HG02981 (cell line): Measurements from ENCODE around the gene PIP5K1A.
"Not testable (repeated sequence)": the region's sequence is repeated elsewhere in the genome, so short reads cannot be mapped to it uniquely, and the experiment has no call there.

Experiments used
- ATAC-seq: cut with Tn5 transposase; IDR thresholded peaks from one replicate; pipeline ENCODE4 v1.9.1; 2021; ENCODE audit warnings: mild to moderate bottlenecking, moderate library complexity; ENCODE audit not compliant: unreplicated experiment

Gene PIP5K1A

GRCh38 chr1:151198254-151199127, at the start of gene PIP5K1A:
TSS of gene PIP5K1A (plus strand) at chr1:151198552. CDS start at chr1:151198997, 445 bp downstream.
- ATAC-seq: peak; percentile 82

- peak; percentile 62 for ATAC-seq
Observed at GRCh38 chr1:151156515-151156819, 41.9 kb upstream of the PIP5K1A start, which contains the start of gene TNFAIP8L2. TSS of gene TNFAIP8L2 (plus strand) at chr1:151156649. CDS start at chr1:151158698, 2,049 bp downstream.

GRCh38 chr1:151157067-151157531, 41.3 kb upstream of the PIP5K1A start:
- ATAC-seq: no peak

GRCh38 chr1:151158326-151158725, 40.0 kb upstream of the PIP5K1A start:
- no peak for ATAC-seq

GRCh38 chr1:151158751-151159251, 39.6 kb upstream of the PIP5K1A start:
- ATAC-seq: no peak

- ATAC-seq: no peak
Observed at GRCh38 chr1:151159373-151159772, 39.0 kb upstream of the PIP5K1A start.

GRCh38 chr1:151164732-151165280, 33.5 kb upstream of the PIP5K1A start:
- no peak for ATAC-seq

GRCh38 chr1:151165281-151165737, 33.0 kb upstream of the PIP5K1A start:
- ATAC-seq: peak; percentile 3

- peak; percentile 88 for ATAC-seq
Observed at GRCh38 chr1:151165738-151166504, 32.4 kb upstream of the PIP5K1A start, which contains the start of the genes LYSMD1 and SCNM1. TSS of gene LYSMD1 (minus strand) at chr1:151165902. CDS start at chr1:151165258, 644 bp downstream. TSS of gene SCNM1 (plus strand) at chr1:151166144. CDS start at chr1:151166153, 9 bp downstream.

GRCh38 chr1:151166505-151166956, 31.8 kb upstream of the PIP5K1A start:
- ATAC-seq: no peak

- no peak for ATAC-seq
Observed at GRCh38 chr1:151167116-151167515, 31.2 kb upstream of the PIP5K1A start.

- ATAC-seq: no peak
Observed at GRCh38 chr1:151171190-151171589, 27.2 kb upstream of the PIP5K1A start.

- ATAC-seq: no peak
Observed at GRCh38 chr1:151175041-151175741, 23.2 kb upstream of the PIP5K1A start.

- ATAC-seq: no peak
Observed at GRCh38 chr1:151175863-151176262, 22.5 kb upstream of the PIP5K1A start, which contains the start of gene TMOD4. TSS of gene TMOD4 (minus strand) at chr1:151175981. CDS start at chr1:151174875, 1,106 bp downstream.

- no peak for ATAC-seq
Observed at GRCh38 chr1:151176514-151177045, 21.8 kb upstream of the PIP5K1A start.

- no peak for ATAC-seq
Observed at GRCh38 chr1:151184211-151184610, 14.1 kb upstream of the PIP5K1A start.

GRCh38 chr1:151187205-151187604, 11.1 kb upstream of the PIP5K1A start:
- ATAC-seq: no peak

GRCh38 chr1:151188667-151189066, 9.7 kb upstream of the PIP5K1A start:
- not testable (repeated sequence) for ATAC-seq

GRCh38 chr1:151189637-151190445, 8.5 kb upstream of the PIP5K1A start, which contains the start of gene VPS72:
TSS of gene VPS72 (minus strand) at chr1:151190197. CDS start at chr1:151190121, 76 bp downstream.
- peak; percentile 88 for ATAC-seq
